Esophagus squamous epithelium (tissue), 5 donors: Measurements from ENCODE around the gene PPFIBP1. TPM values are rescaled to one million over a fixed set of nuclear protein-coding genes. Genes with fewer than 3 reads are reported as not detected.
"Not testable (repeated sequence)": the region's sequence is repeated elsewhere in the genome, so short reads cannot be mapped to it uniquely, and the experiment has no call there.

ENCODE experiments used
- DNase-seq: peaks from one replicate; lab custom pipeline; 2025; lab: John Stamatoyannopoulos, UW
- H3K27ac ChIP-seq, 4 donors: fragments of 200-600 bp; sonication (generic); one replicate each; pipeline ENCODE4 v1.5.1; 2016 to 2019; ENCODE audit warnings: mild to moderate bottlenecking in 1 of 4
- H3K27me3 ChIP-seq, 4 donors: fragments of 200-600 bp; sonication (generic); 1 replicate in 3 of 4; 2 replicates in 1 of 4; pipeline versions ENCODE4 v1.5.1 to v1.6.0; 2017 to 2021; ENCODE audit warnings: antibody characterized with exemption in 1 of 4
- H3K36me3 ChIP-seq, 3 donors: fragments of 200-600 bp; sonication (generic); one replicate each; pipeline ENCODE4 v1.5.1; 2016 to 2019
- H3K4me1 ChIP-seq, 3 donors: fragments of 200-600 bp; sonication (generic); one replicate each; pipeline ENCODE4 v1.5.1; 2017 to 2019
- H3K4me3 ChIP-seq, 4 donors: fragments of 200-600 bp; sonication (generic); 1 replicate in 3 of 4; 2 replicates in 1 of 4; pipeline ENCODE4 v1.5.1; 2016 to 2019; ENCODE audit warnings: mild to moderate bottlenecking in 2 of 4, moderate library complexity in 1 of 4
- H3K9me3 ChIP-seq, 3 donors: fragments of 200-600 bp; sonication (generic); one replicate each; pipeline ENCODE4 v1.5.1; 2016 to 2019
- CTCF ChIP-seq, 6 experiments: fragments of 450-650 bp in 4 of 6; fragments of 200-600 bp in 2 of 6; sonication (generic) in 2 of 6; IDR thresholded peaks; one replicate each; pipeline ENCODE4 v1.5.1; 2016 to 2019; ENCODE audit warnings: antibody characterized with exemption in 6 of 6, mild to moderate bottlenecking in 4 of 6, moderate library complexity in 4 of 6
- POLR2A ChIP-seq, 4 donors: fragments of 450-650 bp; IDR thresholded peaks; one replicate each; pipeline ENCODE4 v1.6.1; 2017; ENCODE audit warnings: antibody characterized with exemption in 4 of 4, mild to moderate bottlenecking in 4 of 4, moderate library complexity in 3 of 4
- WGBS, 2 donors: methylation state at CpG; one replicate each; pipeline ENCODE4 v1.1.5; 2018; 5-methylcytosine and 5-hydroxymethylcytosine counted together
- intact Hi-C: fragments of 100-400 bp; cut with DNase I; formaldehyde crosslinking; loops from one replicate; pipeline ENCODE4 v1.15.0; 2022
- total RNA-seq, 4 donors: library from RNA; depleted of rRNA; stranded (reverse); fragments of >200 nt; gene quantifications; one replicate each; pipeline ENCODE4 v1.1.0, GENCODE V29; 2016
- donor health status: DM: yes; HTN: yes; CAD: no.

The PPFIBP1 gene
- total RNA-seq, 4 donors from 2014 or later = 41.9 to 62.6 (median 46.7) TPM

GRCh38 chr12:27537855-27538675, 14.1 kb downstream of the PPFIBP1 start:
- no peaks in the 10 kb centered on the region for H3K27me3 ChIP-seq
- 68 to 78% methylated on average over 8 of the region's 8 CpGs for WGBS, 2 donors
- no peak overlapping the region for H3K4me3 ChIP-seq
- no peak for DNase-seq
- TF ChIP-seq CTCF (IDR thresholded peaks at IDR 0.05) (no peak), POLR2A (IDR thresholded peaks at IDR 0.05) (no peak)
- no peak overlapping the region for H3K27ac ChIP-seq
- peaks cover 9 to 60% (median 23%) of the 10 kb centered on the region in 3 donors for H3K4me1 ChIP-seq
- intact Hi-C loops = no loop called here
- no peaks in the 10 kb centered on the region for H3K9me3 ChIP-seq
- H3K36me3 ChIP-seq = peaks cover 0 to 24% (median 0%) of the 10 kb centered on the region in 3 donors

GRCh38 chr12:27539191-27539631, 15.2 kb downstream of the PPFIBP1 start:
- Histone ChIP-seq H3K27me3 (no peaks in the 10 kb centered on the region), H3K4me1 (peaks cover 9 to 64% (median 23%) of the 10 kb centered on the region in 3 donors), H3K4me3 (no peak overlapping the region), H3K36me3 (peaks cover 0 to 24% (median 0%) of the 10 kb centered on the region in 3 donors), H3K9me3 (no peaks in the 10 kb centered on the region), H3K27ac (peak overlapping the region in 1 of 4 donors; percentile 30)
- TF ChIP-seq CTCF (IDR thresholded peaks at IDR 0.05) = no peak
- TF ChIP-seq POLR2A (IDR thresholded peaks at IDR 0.05) = no peak
- 42 to 48% methylated on average over 4 of the region's 4 CpGs for WGBS, 2 donors
- intact Hi-C loops = no loop called here
- DNase-seq = no peak

- DNase-seq = no peak
- intact Hi-C loops = no loop called here
- Histone ChIP-seq H3K27me3 (no peaks in the 10 kb centered on the region), H3K9me3 (no peaks in the 10 kb centered on the region), H3K4me1 (peaks cover 14 to 72% (median 23%) of the 10 kb centered on the region in 3 donors), H3K4me3 (no peak overlapping the region), H3K36me3 (peaks cover 0 to 15% (median 0%) of the 10 kb centered on the region in 3 donors), H3K27ac (peak overlapping the region in 3 of 4 donors; percentile 23 to 68 (median 45))
- 46 to 61% methylated on average over 8 of the region's 8 CpGs for WGBS, 2 donors
- TF ChIP-seq POLR2A (IDR thresholded peaks at IDR 0.05) (no peak), CTCF (IDR thresholded peaks at IDR 0.05) (no peak)
Observed at GRCh38 chr12:27541031-27541719, 17.2 kb downstream of the PPFIBP1 start.

GRCh38 chr12:27542628-27543027, 18.6 kb downstream of the PPFIBP1 start:
- Histone ChIP-seq H3K4me1 (peaks cover 14 to 82% (median 23%) of the 10 kb centered on the region in 3 donors), H3K27me3 (no peaks in the 10 kb centered on the region), H3K4me3 (no peak overlapping the region), H3K27ac (peak overlapping the region in 3 of 4 donors; percentile 21 to 68 (median 49)), H3K36me3 (peaks cover 0 to under 1% (median 0%) of the 10 kb centered on the region in 3 donors), H3K9me3 (no peaks in the 10 kb centered on the region)
- intact Hi-C loops = no loop called here
- DNase-seq = no peak
- 32 to 47% methylated on average over 5 of the region's 5 CpGs for WGBS, 2 donors
- TF ChIP-seq POLR2A (IDR thresholded peaks at IDR 0.05) (no peak), CTCF (IDR thresholded peaks at IDR 0.05) (no peak)

- Histone ChIP-seq H3K4me1 (peaks cover 27 to 83% (median 28%) of the 10 kb centered on the region in 3 donors), H3K27ac (peak overlapping the region in 2 of 4 donors; percentile 71 to 73)
- DNase-seq, H3K36me3 ChIP-seq, intact Hi-C loops, H3K27me3 ChIP-seq, H3K4me3 ChIP-seq, H3K9me3 ChIP-seq: not testable (repeated sequence)
- WGBS, 2 donors = 80% methylated on average over 1 of the region's 1 CpG
Observed at GRCh38 chr12:27544858-27545257, 20.9 kb downstream of the PPFIBP1 start.
